Urothelium cell line (cell line): ENCODE results near the gene GSDME.
A peak's percentile ranks its signal among the peaks of the same experiment; 100 is the strongest.
"Not testable (repeated sequence)": the region's sequence is repeated elsewhere in the genome, so short reads cannot be mapped to it uniquely, and the experiment has no call there.

Experiments
- DNase-seq: peaks from one replicate; pipeline ENCODE4 v3.0.0; 2011; ENCODE audit warnings: low spot score, mixed read lengths
- FAIRE-seq: peaks from 2 replicates; lab custom pipeline; 2011; peaks lifted over from hg19 to GRCh38; lab: Jason Lieb, UNC

Gene GSDME

GRCh38 chr7:24757353-24758275 is at the start of gene GSDME:
TSS of gene GSDME (minus strand) at chr7:24757464. CDS start at chr7:24749774, 7,690 bp downstream.
- FAIRE-seq (no peak), DNase-seq (peak; percentile 89)

- DNase-seq (no peak), FAIRE-seq (no peak)
Measured at GRCh38 chr7:24802300-24802699, 45.0 kb upstream of the GSDME start.

DNA sequence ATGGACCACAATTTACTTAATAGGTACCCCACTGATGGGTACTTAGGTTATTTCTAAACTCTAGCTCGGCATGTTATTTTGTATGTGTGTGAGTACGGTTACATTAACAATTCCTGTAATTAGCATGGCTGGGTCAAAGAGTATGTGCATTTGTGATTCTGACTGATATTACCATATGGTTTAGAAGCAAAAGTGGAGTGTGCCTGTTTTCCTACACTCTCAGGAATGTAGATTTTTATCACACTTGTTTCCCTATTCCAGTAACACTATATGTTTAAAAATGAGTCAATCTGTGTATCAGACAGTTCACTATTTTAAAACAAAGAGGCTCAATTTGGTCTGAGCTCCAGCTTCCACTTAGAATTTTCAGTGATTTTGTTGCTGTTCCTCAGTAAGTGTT is 44.6 kb upstream of the GSDME start:
- FAIRE-seq = no peak
- no peak for DNase-seq

GRCh38 chr7:24800667-24801066 is 43.4 kb upstream of the GSDME start:
- DNase-seq = no peak
- no peak for FAIRE-seq

DNA sequence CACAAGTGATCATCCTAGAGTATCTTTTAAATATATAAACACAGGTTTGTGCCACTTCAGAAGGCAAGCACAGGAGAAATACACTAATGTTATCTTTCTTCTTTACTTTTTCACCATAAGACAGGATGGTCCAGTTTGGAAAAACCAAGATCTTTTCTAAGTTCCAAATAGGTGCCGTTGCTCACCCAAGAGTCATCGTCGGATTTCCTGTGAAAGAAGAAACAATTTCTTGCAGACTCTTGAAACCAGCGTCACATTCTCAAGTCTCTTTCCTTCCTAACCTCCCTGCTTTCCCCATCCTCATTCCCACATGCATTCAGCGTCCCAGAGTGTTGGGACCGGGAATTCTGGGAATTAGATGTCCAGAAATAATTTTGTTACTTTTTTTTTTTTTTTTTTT is 42.8 kb upstream of the GSDME start:
- DNase-seq (no peak), FAIRE-seq (no peak)

- DNase-seq = no peak
- no peak for FAIRE-seq
Measured at GRCh38 chr7:24799506-24799905, 42.2 kb upstream of the GSDME start.

- DNase-seq (no peak), FAIRE-seq (no peak)
Measured at GRCh38 chr7:24798261-24798660, 41.0 kb upstream of the GSDME start.

GRCh38 chr7:24797270-24797669 is 40.0 kb upstream of the GSDME start:
- DNase-seq (no peak), FAIRE-seq (no peak)

DNA sequence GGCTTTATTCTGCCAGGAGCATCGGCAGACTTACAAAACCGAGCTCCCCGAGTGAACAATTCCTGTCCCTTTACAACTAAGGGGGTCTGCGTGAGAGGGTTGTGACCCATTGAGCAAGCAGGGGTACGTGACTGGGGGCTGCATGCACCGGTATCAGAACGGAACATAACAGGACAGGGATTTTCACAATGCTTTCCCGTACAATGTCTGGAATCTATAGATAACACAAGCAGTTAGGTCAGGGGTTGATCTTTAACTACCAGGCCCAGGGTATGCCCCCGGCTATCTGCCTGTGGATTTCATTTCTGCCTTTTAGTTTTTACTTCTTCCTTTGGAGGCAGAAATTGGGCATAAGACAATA is 38.1 kb upstream of the GSDME start:
- DNase-seq (no peak), FAIRE-seq (no peak)

DNA sequence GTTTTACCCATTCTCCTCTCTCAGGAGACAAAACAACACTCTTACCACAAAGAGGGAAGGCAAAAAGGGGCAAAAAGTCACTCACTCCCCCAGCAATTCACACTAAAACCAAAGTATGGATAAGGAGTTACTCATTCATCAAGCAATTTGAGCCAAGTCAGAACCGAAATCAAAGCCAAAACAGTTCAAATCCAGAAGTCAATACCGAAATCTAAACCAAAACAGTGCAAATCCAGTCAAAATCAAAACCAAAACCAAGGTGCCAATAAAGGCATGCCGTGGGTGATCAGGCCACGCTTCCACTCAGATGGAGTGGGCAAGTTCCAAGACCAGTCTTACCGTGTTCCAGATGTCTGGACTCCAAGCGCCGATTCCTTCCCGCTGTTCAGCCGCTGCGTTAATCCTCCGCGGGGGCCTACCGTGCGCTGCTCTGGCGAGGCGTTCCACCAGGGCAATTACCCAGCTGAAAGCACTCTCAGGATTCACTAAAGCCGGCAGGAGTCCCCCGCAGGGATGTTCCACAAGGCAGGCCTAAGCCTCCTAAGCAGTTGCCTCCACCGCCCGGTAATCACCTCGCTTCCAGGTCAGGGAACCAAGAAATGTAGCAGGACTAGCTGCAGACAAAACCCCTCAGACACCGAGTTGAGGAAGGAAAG is 37.6 kb upstream of the GSDME start:
- FAIRE-seq, DNase-seq: not testable (repeated sequence)

GRCh38 chr7:24793982-24794648 is 36.9 kb upstream of the GSDME start:
- FAIRE-seq (no peak), DNase-seq (no peak)

DNA sequence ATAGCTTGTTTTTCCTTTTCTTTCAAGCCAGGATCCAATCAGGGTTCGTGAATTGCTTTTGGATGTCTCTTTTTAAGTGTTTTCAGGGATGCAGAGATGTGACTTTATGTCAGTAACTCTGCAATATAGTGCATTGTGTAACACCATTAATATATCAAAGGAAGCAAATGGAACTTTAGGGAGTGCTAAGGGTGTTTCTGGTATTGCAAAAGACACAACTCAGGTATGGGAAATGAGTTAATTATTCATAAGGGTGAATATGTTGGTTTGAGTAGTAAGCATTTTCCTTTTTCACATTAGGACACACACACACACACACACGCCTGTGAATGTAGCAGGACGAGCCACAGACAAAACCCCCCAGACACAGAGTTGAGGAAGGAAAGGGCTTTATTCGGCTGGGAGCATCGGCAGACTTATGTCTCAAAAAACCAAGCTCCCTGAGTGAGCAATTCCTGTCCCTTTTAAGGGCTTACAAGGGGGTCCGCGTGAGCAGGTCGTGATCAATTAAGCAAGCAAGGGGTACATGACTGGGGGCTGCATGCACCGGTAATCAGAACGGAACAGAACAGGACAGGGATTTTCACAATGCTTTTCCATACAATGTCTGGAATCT is 31.8 kb upstream of the GSDME start:
- FAIRE-seq = no peak
- DNase-seq = no peak

DNA sequence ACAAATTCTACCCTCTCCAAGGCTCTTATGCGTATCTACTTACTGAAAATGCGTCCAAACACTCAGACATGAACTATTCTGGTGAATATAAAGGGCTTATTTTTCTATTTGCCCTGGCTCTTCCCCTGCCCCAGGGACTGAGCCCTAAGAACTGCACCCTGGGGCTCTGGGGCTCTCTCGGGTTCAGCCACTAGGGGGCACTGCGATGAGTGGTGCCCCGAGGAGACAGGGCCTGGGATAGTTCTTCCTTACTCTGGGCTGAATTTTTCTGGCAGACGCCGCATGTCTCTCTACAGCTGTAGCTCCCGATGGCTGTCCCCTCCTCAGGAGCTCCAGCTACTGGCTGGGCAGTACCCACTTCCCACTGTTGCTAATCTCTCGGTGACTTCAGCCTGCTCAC is 30.8 kb upstream of the GSDME start:
- FAIRE-seq = no peak

GRCh38 chr7:24786941-24787340 is 29.7 kb upstream of the GSDME start:
- peak; percentile 98 for FAIRE-seq
- DNase-seq = peak; percentile 89

More for the DNA sequence above, 30.8 kb upstream of the GSDME start:
- DNase-seq = no peak

GRCh38 chr7:24786306-24786705 is 29.0 kb upstream of the GSDME start:
- no peak for FAIRE-seq

GRCh38 chr7:24784277-24784676 is 27.0 kb upstream of the GSDME start:
- FAIRE-seq (no peak), DNase-seq (no peak)

More at GRCh38 chr7:24786306-24786705, 29.0 kb upstream of the GSDME start:
- no peak for DNase-seq

DNA sequence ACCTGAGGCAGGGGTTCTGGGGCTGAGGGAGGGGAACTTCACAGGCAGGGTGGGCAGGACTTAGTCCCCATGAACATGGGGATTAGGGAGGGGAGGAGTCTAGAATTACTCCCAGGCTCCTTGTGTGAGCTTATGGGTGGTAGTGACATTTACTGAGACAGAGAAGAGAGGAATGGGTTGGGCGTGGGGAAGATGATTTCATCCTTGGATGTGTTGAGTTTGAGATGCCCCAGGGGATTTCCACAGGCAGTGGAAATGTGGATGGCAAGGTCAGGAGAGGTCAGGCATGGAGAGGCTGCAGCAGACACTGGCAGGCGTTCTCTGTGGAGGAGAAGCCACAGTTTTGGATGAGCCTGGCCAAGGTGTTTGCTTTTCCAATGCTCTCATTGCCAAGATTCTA is 26.4 kb upstream of the GSDME start:
- FAIRE-seq = no peak
- no peak for DNase-seq

GRCh38 chr7:24781106-24781505 is 23.8 kb upstream of the GSDME start:
- FAIRE-seq = no peak

GRCh38 chr7:24779283-24779655 is 22.0 kb upstream of the GSDME start:
- FAIRE-seq (no peak), DNase-seq (no peak)

More at GRCh38 chr7:24781106-24781505, 23.8 kb upstream of the GSDME start:
- no peak for DNase-seq

GRCh38 chr7:24778543-24779282 is 21.4 kb upstream of the GSDME start:
- FAIRE-seq (peak; percentile 80), DNase-seq (no peak)
